Natural killer cell (primary cell): ENCODE measurements around the gene ADD1. TPM values are rescaled to one million over a fixed set of nuclear protein-coding genes. Genes with fewer than 3 reads are reported as not detected.

Experiments
- ATAC-seq, 3 donors: fragments of 150-1000 bp in 2 of 3; fragments of 200-7000 bp in 1 of 3; cut with Tn5 transposase; 1 replicate in 1 of 3; 2 replicates in 2 of 3; pipeline ENCODE4 v1.10.0; 2021; ENCODE audit warnings: mild to moderate bottlenecking in 2 of 3, moderate library complexity in 2 of 3
- DNase-seq, 2 donors: peaks; one replicate each; pipeline versions ENCODE4 v3.0.0 to v3.0.0-alpha.2; 2013 to 2021; ENCODE audit warnings: mixed read lengths in 1 of 2
- H3K27ac ChIP-seq: one replicate; pipeline ENCODE4 v1.5.1; 2013; ENCODE audit warnings: mild to moderate bottlenecking, low read length
- H3K27me3 ChIP-seq: one replicate; pipeline ENCODE4 v1.6.1; 2013; ENCODE audit warnings: low read length; ENCODE audit not compliant: control insufficient read depth, insufficient read depth
- H3K36me3 ChIP-seq: one replicate; pipeline ENCODE4 v1.6.1; 2013; ENCODE audit warnings: low read length; ENCODE audit not compliant: control insufficient read depth, insufficient read depth
- H3K4me1 ChIP-seq: one replicate; pipeline ENCODE4 v1.6.1; 2013; ENCODE audit warnings: low read length; ENCODE audit not compliant: control insufficient read depth, insufficient read depth
- H3K4me3 ChIP-seq: one replicate; pipeline ENCODE4 v1.5.1; 2013; ENCODE audit warnings: low read length
- H3K9me3 ChIP-seq: one replicate; pipeline ENCODE4 v1.6.1; 2013; ENCODE audit warnings: low read length; ENCODE audit not compliant: control insufficient read depth, insufficient read depth
- H3K27ac Mint-ChIP-seq, 2 donors: one replicate each; pipeline ENCODE4 v1.8.0; 2022; ENCODE audit warnings: mild to moderate bottlenecking in 2 of 2, mixed read lengths in 2 of 2, moderate library complexity in 1 of 2
- H3K27me3 Mint-ChIP-seq, 2 donors: one replicate each; pipeline ENCODE4 v1.8.0; 2022; ENCODE audit warnings: low read depth in 2 of 2, mixed read lengths in 2 of 2
- H3K36me3 Mint-ChIP-seq: one replicate; pipeline ENCODE4 v1.8.0; 2022; ENCODE audit warnings: mixed read lengths
- H3K4me1 Mint-ChIP-seq, 2 donors: one replicate each; pipeline ENCODE4 v1.8.0; 2022; ENCODE audit warnings: mixed read lengths in 2 of 2
- H3K4me3 Mint-ChIP-seq: one replicate; pipeline ENCODE4 v1.8.0; 2022; ENCODE audit warnings: mild to moderate bottlenecking, moderate library complexity, mixed read lengths
- H3K9me3 Mint-ChIP-seq, 2 donors: one replicate each; pipeline ENCODE4 v1.8.0; 2022; ENCODE audit warnings: mixed read lengths in 2 of 2
- WGBS: methylation state at CpG from one replicate; pipeline ENCODE4 v1.1.7; 2013; ENCODE audit warnings: missing lambda C conversion rate; ENCODE audit not compliant: insufficient coverage; 5-methylcytosine and 5-hydroxymethylcytosine counted together
- intact Hi-C: fragments of 100-400 bp; cut with micrococcal nuclease; formaldehyde crosslinking; loops from one replicate; pipeline ENCODE4 v1.14.2; 2022
- total RNA-seq, 4 donors: library from RNA; stranded (reverse); fragments of 120-200 nt in 1 of 4; gene quantifications; one replicate each; pipeline versions ENCODE4 v1.2.3 to v1.2.4, GENCODE V29; 2013 to 2022
- TF ChIP-seq, protein P1 (sequence below): fragments of 200-600 bp; IDR thresholded peaks from one replicate; pipeline ENCODE4 v1.8.0; 2022; ENCODE audit warnings: antibody characterized with exemption

The ADD1 gene
- total RNA-seq, 3 donors from 2014 or later (not counting 1 experiment from before 2014, with no cell fraction given), result 383 to 465 (median 452) TPM

DNA sequence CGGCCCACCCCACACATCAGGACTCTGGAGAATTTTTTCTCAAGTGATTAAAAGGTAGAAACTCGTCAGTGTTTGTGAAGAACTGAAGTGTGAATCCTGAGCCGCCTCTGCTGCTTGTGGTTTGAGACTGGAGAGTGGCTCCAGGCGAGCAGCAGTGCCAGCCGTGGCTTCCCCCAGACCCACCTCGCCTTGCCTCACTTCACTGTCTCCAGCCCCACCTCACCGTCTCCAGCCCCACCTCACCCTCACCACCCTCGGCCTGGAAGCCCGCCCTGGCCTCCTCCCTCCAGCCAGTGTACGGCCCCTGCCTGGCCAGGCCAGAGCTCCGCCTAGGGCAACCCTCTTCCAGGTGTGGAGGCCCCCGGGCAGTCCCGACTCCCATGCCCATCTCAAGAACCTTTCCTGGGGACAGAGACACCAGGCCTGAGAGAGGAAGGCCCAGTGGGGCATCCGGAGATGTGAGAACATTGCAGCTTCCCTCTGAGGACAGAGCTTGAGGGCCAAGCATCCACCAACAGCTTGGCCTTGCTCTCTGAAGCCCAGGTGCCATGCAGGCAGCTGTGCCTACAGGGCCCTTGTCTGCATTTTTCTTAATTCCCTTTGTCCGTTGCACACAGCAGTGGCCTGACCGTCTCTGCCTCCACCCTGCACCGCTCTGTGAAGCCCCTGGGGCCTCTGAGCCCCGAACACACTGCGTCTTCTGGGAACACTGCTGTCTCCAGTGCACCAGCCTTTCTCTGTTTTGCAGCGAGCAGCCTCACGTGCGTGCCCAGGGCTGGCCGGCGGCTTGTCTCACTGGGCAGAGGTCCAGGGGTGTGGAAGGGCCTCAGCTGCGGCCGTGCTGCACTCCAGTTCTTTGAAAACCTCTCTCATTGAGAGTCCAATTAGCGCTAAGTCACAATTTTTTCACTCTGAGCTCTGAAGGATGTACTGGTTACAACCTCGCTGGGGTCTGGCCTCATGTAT is 37.0 kb upstream of the ADD1 start:
- Mint-ChIP-seq H3K4me1 (peaks cover 22 to 50% of the 10 kb centered on the region in 2 donors), H3K9me3 (no peaks in the 10 kb centered on the region), H3K4me3 (peak overlapping the region; percentile 57), H3K27ac (peak overlapping the region in 1 of 2 donors; percentile 79), H3K36me3 (no peaks in the 10 kb centered on the region), H3K27me3 (no peaks in the 10 kb centered on the region)
- TF ChIP-seq, protein P1, sequence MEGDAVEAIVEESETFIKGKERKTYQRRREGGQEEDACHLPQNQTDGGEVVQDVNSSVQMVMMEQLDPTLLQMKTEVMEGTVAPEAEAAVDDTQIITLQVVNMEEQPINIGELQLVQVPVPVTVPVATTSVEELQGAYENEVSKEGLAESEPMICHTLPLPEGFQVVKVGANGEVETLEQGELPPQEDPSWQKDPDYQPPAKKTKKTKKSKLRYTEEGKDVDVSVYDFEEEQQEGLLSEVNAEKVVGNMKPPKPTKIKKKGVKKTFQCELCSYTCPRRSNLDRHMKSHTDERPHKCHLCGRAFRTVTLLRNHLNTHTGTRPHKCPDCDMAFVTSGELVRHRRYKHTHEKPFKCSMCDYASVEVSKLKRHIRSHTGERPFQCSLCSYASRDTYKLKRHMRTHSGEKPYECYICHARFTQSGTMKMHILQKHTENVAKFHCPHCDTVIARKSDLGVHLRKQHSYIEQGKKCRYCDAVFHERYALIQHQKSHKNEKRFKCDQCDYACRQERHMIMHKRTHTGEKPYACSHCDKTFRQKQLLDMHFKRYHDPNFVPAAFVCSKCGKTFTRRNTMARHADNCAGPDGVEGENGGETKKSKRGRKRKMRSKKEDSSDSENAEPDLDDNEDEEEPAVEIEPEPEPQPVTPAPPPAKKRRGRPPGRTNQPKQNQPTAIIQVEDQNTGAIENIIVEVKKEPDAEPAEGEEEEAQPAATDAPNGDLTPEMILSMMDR, result no peak
- DNase-seq (no peak), ATAC-seq (peak; percentile 25 to 69 (median 59))
- Histone ChIP-seq H3K4me3 (no peak overlapping the region), H3K4me1 (peaks cover 72% of the 10 kb centered on the region), H3K27ac (peak overlapping the region; percentile 66), H3K27me3 (no peaks in the 10 kb centered on the region), H3K36me3 (no peaks in the 10 kb centered on the region), H3K9me3 (no peaks in the 10 kb centered on the region)
- intact Hi-C loops, result no loop called here
- WGBS, result 65% methylated on average over 28 of the region's 28 CpGs

DNA sequence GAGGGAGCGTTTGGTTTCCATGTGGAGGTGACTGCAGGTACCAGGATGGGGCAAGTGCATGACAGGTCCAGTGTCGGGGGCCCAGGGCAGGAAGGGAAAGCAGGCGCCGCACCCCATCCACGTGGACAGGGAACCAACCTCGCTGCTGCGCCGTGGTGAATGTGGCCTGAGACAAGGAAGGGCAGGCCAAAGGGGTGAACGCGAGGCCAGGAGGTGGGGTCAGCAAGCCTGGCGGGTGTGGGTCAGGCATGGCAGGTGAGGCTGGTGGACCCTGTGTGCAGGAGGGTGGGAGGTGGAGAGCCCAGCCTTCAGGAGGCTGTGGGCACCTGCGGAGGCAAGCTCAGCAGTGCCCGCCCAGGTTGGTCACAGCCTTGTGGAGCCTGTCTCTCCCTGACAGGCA is 36.1 kb upstream of the ADD1 start:
- TF ChIP-seq, protein P1, result no peak
- H3K9me3 Mint-ChIP-seq, result no peaks in the 10 kb centered on the region
- DNase-seq (no peak), ATAC-seq (no peak)
- Histone ChIP-seq H3K9me3 (no peaks in the 10 kb centered on the region), H3K36me3 (no peaks in the 10 kb centered on the region), H3K27me3 (no peaks in the 10 kb centered on the region), H3K27ac (no peak overlapping the region), H3K4me3 (no peak overlapping the region), H3K4me1 (peaks cover 78% of the 10 kb centered on the region)
- no peaks in the 10 kb centered on the region for H3K27me3 Mint-ChIP-seq
- intact Hi-C loops, result no loop called here
- peaks cover 31 to 58% of the 10 kb centered on the region in 2 donors for H3K4me1 Mint-ChIP-seq
- no peaks in the 10 kb centered on the region for H3K36me3 Mint-ChIP-seq
- no peak overlapping the region for H3K4me3 Mint-ChIP-seq
- WGBS, result 94% methylated on average over 13 of the region's 13 CpGs
- H3K27ac Mint-ChIP-seq, result peak overlapping the region in 1 of 2 donors; percentile 79

DNA sequence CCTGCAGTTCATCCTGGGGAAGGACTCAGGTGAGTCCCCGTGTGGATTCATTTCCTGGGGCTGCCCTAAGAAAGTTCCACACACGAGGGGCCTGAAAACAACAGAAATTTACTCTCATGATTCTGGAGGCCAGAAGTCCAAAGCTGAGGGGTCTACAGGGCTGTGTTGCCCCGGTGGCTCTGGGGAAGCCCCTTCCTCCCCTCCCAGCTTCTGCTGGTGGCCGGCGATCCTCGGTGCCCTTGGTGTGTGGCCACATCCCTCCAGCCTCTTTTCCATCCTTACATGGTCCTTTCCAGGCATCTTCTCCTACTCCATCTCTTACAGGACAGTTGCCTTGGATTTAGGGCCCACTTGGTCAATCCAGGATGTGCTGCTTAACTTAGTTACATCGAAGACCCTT is 35.6 kb upstream of the ADD1 start:
- Mint-ChIP-seq H3K4me3 (no peak overlapping the region), H3K9me3 (no peaks in the 10 kb centered on the region), H3K27me3 (no peaks in the 10 kb centered on the region), H3K36me3 (no peaks in the 10 kb centered on the region), H3K27ac (no peak overlapping the region), H3K4me1 (peaks cover 35 to 62% of the 10 kb centered on the region in 2 donors)
- Histone ChIP-seq H3K36me3 (no peaks in the 10 kb centered on the region), H3K27me3 (no peaks in the 10 kb centered on the region), H3K4me3 (no peak overlapping the region), H3K9me3 (no peaks in the 10 kb centered on the region), H3K4me1 (peaks cover 80% of the 10 kb centered on the region), H3K27ac (no peak overlapping the region)
- TF ChIP-seq, protein P1, result no peak
- 93% methylated on average over 7 of the region's 7 CpGs for WGBS
- DNase-seq, result no peak
- intact Hi-C loops, result no loop called here
- ATAC-seq, result no peak
